ENCODE measurements around the gene LGALS8.
"Not testable (repeated sequence)": the region's sequence is repeated elsewhere in the genome, so short reads cannot be mapped to it uniquely, and the experiment has no call there.

LGALS8 gene

GRCh38 chr1:236497908-236498307, 25.9 kb upstream of the LGALS8 start:
- in situ Hi-C loops (cut with MboI; ENCODE audit: low sequenced_read_pairs, unreplicated experiment), result no loop called here
- DNase-seq (ENCODE audit: low spot score), result no peak
- no peak for TF ChIP-seq CTCF (IDR thresholded peaks at IDR 0.05; ENCODE audit: borderline replicate concordance, control extremely low read depth, extremely low read depth, insufficient read depth, missing control alignments)

GRCh38 chr1:236501093-236501492, 22.7 kb upstream of the LGALS8 start:
- no peak for TF ChIP-seq CTCF (IDR thresholded peaks at IDR 0.05; ENCODE audit: borderline replicate concordance, control extremely low read depth, extremely low read depth, insufficient read depth, missing control alignments)
- in situ Hi-C loops (cut with MboI; ENCODE audit: low sequenced_read_pairs, unreplicated experiment), result no loop called here
- DNase-seq (ENCODE audit: low spot score), result no peak

- in situ Hi-C loops (cut with MboI; ENCODE audit: low sequenced_read_pairs, unreplicated experiment), result no loop called here
- no peak for TF ChIP-seq CTCF (IDR thresholded peaks at IDR 0.05; ENCODE audit: borderline replicate concordance, control extremely low read depth, extremely low read depth, insufficient read depth, missing control alignments)
- no peak for DNase-seq (ENCODE audit: low spot score)
These were observed 21.2 kb upstream of the LGALS8 start for GRCh38 chr1:236502579-236502971.

- in situ Hi-C loops (cut with MboI; ENCODE audit: low sequenced_read_pairs, unreplicated experiment), result no loop called here
- no peak for DNase-seq (ENCODE audit: low spot score)
- no peak for TF ChIP-seq CTCF (IDR thresholded peaks at IDR 0.05; ENCODE audit: borderline replicate concordance, control extremely low read depth, extremely low read depth, insufficient read depth, missing control alignments)
These were observed 20.7 kb upstream of the LGALS8 start for GRCh38 chr1:236502972-236503639.

- in situ Hi-C loops (cut with MboI; ENCODE audit: low sequenced_read_pairs, unreplicated experiment); DNase-seq (ENCODE audit: low spot score): not testable (repeated sequence)
These were observed 19.4 kb upstream of the LGALS8 start for GRCh38 chr1:236504338-236504737.

GRCh38 chr1:236507022-236507700, 16.6 kb upstream of the LGALS8 start:
- no peak for TF ChIP-seq CTCF (IDR thresholded peaks at IDR 0.05; ENCODE audit: borderline replicate concordance, control extremely low read depth, extremely low read depth, insufficient read depth, missing control alignments)
- in situ Hi-C loops (cut with MboI; ENCODE audit: low sequenced_read_pairs, unreplicated experiment), result no loop called here
- DNase-seq (ENCODE audit: low spot score), result no peak

GRCh38 chr1:236508593-236509027, 15.2 kb upstream of the LGALS8 start:
- TF ChIP-seq CTCF (IDR thresholded peaks at IDR 0.05; ENCODE audit: borderline replicate concordance, control extremely low read depth, extremely low read depth, insufficient read depth, missing control alignments), result no peak
- in situ Hi-C loops (cut with MboI; ENCODE audit: low sequenced_read_pairs, unreplicated experiment), result no loop called here

More at GRCh38 chr1:236508593-236509027, 15.2 kb upstream of the LGALS8 start:
- no peak for DNase-seq (ENCODE audit: low spot score)

All from GM13976 (cell line).